Chondrocyte (in vitro differentiated cells): ENCODE data around the gene CD1C. TPM values are rescaled to one million over a fixed set of nuclear protein-coding genes. Genes with fewer than 3 reads are reported as not detected.

Experiments
- DNase-seq: peaks from one replicate; pipeline ENCODE4 v3.0.0; 2021; ENCODE audit warnings: mixed read lengths, low spot score
- H3K27ac Mint-ChIP-seq: one replicate; pipeline ENCODE4 v1.8.0; 2021; ENCODE audit warnings: mild to moderate bottlenecking, moderate library complexity, mixed read lengths; ENCODE audit not compliant: unreplicated experiment
- H3K27me3 Mint-ChIP-seq: 2 replicates; pipeline ENCODE4 v1.8.0; 2021; ENCODE audit warnings: low read depth, mixed read lengths
- H3K36me3 Mint-ChIP-seq: 2 replicates; pipeline ENCODE4 v1.8.0; 2021; ENCODE audit warnings: low read depth, mixed read lengths
- H3K4me1 Mint-ChIP-seq: 2 replicates; pipeline ENCODE4 v1.8.0; 2021; ENCODE audit warnings: low read depth, mild to moderate bottlenecking, mixed read lengths
- H3K4me3 Mint-ChIP-seq: one replicate; pipeline ENCODE4 v1.8.0; 2021; ENCODE audit warnings: mild to moderate bottlenecking, moderate library complexity, mixed read lengths; ENCODE audit not compliant: unreplicated experiment
- H3K9me3 Mint-ChIP-seq: 2 replicates; pipeline ENCODE4 v1.8.0; 2021; ENCODE audit warnings: low read depth, mixed read lengths
- total RNA-seq: library from RNA; stranded (reverse); gene quantifications from 3 replicates; pipeline ENCODE4 v1.2.1, GENCODE V29; 2021
- TF ChIP-seq, protein P1 (sequence below): fragments of 200-600 bp; sonication (generic); IDR thresholded peaks from 2 replicates; pipeline ENCODE4 v1.5.0; 2021; ENCODE audit warnings: antibody characterized with exemption, mild to moderate bottlenecking, moderate library complexity

CD1C gene
- total RNA-seq, 1 donor from 2014 or later = not detected

DNA sequence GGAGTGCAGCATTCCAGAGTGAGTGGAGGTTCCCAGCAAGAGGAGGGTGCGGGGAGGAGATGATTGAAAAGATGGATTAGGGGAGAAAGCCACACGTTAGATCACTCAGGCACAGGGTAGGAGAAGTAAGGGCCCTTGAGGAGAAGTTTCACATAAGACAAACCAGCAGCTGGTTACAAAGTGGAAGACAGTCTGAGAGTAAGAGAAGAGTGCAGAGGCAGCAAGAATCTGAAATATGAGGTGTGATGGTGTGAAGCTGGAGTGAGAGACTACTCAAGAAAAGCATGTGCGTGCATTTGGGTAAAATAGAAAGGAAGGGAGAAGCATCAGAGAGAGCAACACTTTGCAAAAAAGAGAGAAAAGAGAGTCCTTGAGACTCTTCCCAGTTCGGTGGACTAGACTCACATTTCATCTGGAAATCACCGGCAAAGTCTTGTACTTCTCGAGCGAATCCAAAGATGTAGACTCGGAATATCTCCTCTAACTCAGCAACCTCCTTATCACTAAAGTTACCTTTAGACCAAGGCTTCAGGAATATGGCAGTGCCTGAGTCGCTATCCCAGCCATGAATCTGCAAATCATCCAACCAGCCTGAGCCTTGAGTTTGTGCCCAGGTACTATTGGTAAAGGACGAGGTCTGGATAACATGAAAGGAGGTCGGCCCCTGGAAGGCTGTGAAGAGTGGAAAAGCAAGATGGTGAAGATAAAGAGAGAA is 40.8 kb downstream of the CD1C start:
- no peak for DNase-seq
- Mint-ChIP-seq H3K36me3 (no peaks in the 10 kb centered on the region), H3K27me3 (no peaks in the 10 kb centered on the region), H3K4me3 (no peak overlapping the region), H3K4me1 (no peaks in the 10 kb centered on the region), H3K27ac (no peak overlapping the region), H3K9me3 (no peaks in the 10 kb centered on the region)
- TF ChIP-seq, protein P1, sequence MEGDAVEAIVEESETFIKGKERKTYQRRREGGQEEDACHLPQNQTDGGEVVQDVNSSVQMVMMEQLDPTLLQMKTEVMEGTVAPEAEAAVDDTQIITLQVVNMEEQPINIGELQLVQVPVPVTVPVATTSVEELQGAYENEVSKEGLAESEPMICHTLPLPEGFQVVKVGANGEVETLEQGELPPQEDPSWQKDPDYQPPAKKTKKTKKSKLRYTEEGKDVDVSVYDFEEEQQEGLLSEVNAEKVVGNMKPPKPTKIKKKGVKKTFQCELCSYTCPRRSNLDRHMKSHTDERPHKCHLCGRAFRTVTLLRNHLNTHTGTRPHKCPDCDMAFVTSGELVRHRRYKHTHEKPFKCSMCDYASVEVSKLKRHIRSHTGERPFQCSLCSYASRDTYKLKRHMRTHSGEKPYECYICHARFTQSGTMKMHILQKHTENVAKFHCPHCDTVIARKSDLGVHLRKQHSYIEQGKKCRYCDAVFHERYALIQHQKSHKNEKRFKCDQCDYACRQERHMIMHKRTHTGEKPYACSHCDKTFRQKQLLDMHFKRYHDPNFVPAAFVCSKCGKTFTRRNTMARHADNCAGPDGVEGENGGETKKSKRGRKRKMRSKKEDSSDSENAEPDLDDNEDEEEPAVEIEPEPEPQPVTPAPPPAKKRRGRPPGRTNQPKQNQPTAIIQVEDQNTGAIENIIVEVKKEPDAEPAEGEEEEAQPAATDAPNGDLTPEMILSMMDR = no peak

GRCh38 chr1:158331106-158331425 is 41.3 kb downstream of the CD1C start:
- TF ChIP-seq, protein P1 = no peak
- no peak overlapping the region for H3K27ac Mint-ChIP-seq
- no peak for DNase-seq
- no peaks in the 10 kb centered on the region for H3K9me3 Mint-ChIP-seq
- H3K36me3 Mint-ChIP-seq = no peaks in the 10 kb centered on the region
- no peaks in the 10 kb centered on the region for H3K4me1 Mint-ChIP-seq
- no peaks in the 10 kb centered on the region for H3K27me3 Mint-ChIP-seq
- H3K4me3 Mint-ChIP-seq = no peak overlapping the region

DNA sequence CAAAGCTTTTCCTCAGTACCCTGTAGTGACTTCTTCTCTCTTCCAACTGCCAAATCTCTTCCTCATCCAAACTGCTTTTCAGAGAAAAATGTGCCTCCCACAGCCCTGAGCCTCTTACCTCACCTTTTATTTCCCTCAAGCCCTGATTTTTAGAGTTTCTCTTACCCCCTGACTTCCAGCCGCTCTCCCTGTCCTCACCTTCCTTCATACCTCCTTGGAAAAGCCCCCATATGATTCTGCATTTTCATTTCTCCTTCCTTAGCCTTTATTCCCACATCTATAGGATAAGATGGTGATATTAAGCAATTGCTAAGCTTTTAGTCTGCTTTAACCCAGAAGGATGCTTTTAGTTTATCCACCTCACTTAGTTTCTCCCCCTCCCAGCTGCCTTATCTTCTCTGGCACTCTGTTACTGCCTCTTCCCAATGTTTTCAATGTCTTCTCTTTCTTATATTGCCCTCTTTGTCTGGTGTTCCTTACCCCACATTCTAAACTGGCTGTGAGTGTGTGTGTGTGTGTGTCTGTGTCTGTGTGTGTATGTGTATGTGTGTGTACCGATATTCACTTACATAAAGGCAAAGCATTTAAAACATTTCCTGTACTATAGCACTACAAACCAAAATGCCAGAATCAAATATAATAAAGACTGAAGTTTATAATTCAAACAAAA is 41.9 kb downstream of the CD1C start, which contains the start of gene CD1B:
CD1B (minus strand) TSS at position 51 of the 670 bp plus-strand sequence. CDS start 108 bp downstream, outside the sequence.
- TF ChIP-seq, protein P1 = no peak
- Mint-ChIP-seq H3K27me3 (no peaks in the 10 kb centered on the region), H3K27ac (no peak within 1 kb of the TSS), H3K4me1 (no peaks in the 10 kb centered on the region), H3K9me3 (no peaks in the 10 kb centered on the region), H3K4me3 (no peak within 1 kb of the TSS), H3K36me3 (no peaks in the 10 kb centered on the region)
- DNase-seq = no peak

- no peaks in the 10 kb centered on the region for H3K36me3 Mint-ChIP-seq
- peaks cover 1% of the 10 kb centered on the region for H3K9me3 Mint-ChIP-seq
- TF ChIP-seq, protein P1 = no peak
- H3K4me1 Mint-ChIP-seq = no peaks in the 10 kb centered on the region
- no peaks in the 10 kb centered on the region for H3K27me3 Mint-ChIP-seq
- DNase-seq = no peak
- no peak overlapping the region for H3K4me3 Mint-ChIP-seq
- H3K27ac Mint-ChIP-seq = no peak overlapping the region
These were observed 43.9 kb downstream of the CD1C start for GRCh38 chr1:158333405-158334155.

DNA sequence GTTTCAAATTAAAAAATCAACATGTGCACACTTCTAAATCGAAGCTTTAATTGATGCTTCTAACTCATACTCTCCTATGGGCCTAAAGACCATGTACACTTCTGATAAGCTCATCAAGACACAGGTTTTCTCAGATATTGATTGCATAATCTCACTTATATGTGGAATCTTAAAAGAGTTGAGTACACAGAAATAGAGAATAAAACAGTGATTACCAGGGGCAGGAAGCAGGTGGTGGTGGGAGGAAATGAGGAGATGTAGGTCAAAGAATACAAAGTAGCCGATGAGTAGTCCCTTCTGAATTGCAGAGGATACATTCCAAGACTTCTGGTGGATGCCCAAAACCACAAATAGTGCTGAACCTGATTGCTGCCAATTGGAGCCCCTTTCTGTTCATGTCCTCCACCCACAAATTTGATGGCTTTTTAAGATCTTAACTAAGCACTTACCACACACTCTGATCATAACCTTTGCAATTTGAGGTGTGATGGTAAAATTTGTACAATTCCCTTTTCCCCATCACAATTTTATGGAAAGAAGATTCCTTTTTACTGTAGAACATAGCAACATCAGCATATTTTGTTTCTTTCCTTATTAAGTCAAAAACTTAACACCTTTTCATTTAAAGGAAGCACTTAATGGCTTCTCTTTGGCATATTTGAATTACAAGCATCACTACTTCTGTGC is 44.9 kb downstream of the CD1C start:
- Mint-ChIP-seq H3K36me3 (no peaks in the 10 kb centered on the region), H3K4me3 (no peak overlapping the region), H3K9me3 (peaks cover 8% of the 10 kb centered on the region), H3K27ac (no peak overlapping the region), H3K27me3 (no peaks in the 10 kb centered on the region), H3K4me1 (no peaks in the 10 kb centered on the region)
- DNase-seq = no peak
- TF ChIP-seq, protein P1 = no peak
